ENCODE data around the gene PLXNA4. TPM values are rescaled to one million over a fixed set of nuclear protein-coding genes. Genes with fewer than 3 reads are reported as not detected.

Gene PLXNA4
- total RNA-seq, 1 experiment from 2014 or later: not detected

- TF ChIP-seq FOSL1 (IDR thresholded peaks at IDR 0.05; ENCODE audit: low read depth) (no peak), EZH2phosphoT487 (IDR thresholded peaks at IDR 0.05; ENCODE audit: borderline replicate concordance) (no peak), CTCF (IDR thresholded peaks at IDR 0.05 in 2 of 3, conservative IDR thresholded peaks at IDR 0.05 in 1 of 3; ENCODE audit: borderline replicate concordance in 1 of 3, insufficient read depth in 1 of 3, low read depth in 2 of 3, low read length in 2 of 3) (no peak), RAD21 (IDR thresholded peaks at IDR 0.05; ENCODE audit: low read depth) (no peak), ZFX (IDR thresholded peaks at IDR 0.05) (no peak), ZNF274 (IDR thresholded peaks at IDR 0.05; ENCODE audit: low read depth, low read length) (no peak)
Measured at GRCh38 chr7:132228240-132228639, 348.0 kb downstream of the PLXNA4 start (continued).

- Histone ChIP-seq H3K4me3 (replicated peaks in 1 of 2; ENCODE audit: low read depth in 1 of 2, low read length in 2 of 2) (no peak overlapping the region), H3K79me2 (ENCODE audit: insufficient read depth, low read length) (no peaks in the 10 kb centered on the region), H3K27me3 (ENCODE audit: insufficient read depth, low read length) (peaks cover 43% of the 10 kb centered on the region; the same call in 1 of the 2 replicates), H2AFZ (ENCODE audit: low read depth, low read length, poor library complexity, severe bottlenecking) (no peak overlapping the region), H3K9me2 (ENCODE audit: insufficient read depth) (no peaks in the 10 kb centered on the region), H3K4me2 (ENCODE audit: low read length) (no peak overlapping the region), H3K27ac (ENCODE audit: low read depth, low read length) (no peak overlapping the region), H3K36me3 (ENCODE audit: control insufficient read depth in 1 of 2, insufficient read depth in 2 of 2, low read length in 2 of 2) (no peaks in the 10 kb centered on the region), H3K4me1 (ENCODE audit: control insufficient read depth in 1 of 2, insufficient read depth in 2 of 2, low read length in 2 of 2) (peaks cover 0 to 4% of the 10 kb centered on the region in 2 experiments; a peak in 1 of 4 replicates), H3K9me3 (ENCODE audit: control insufficient read depth in 1 of 2, insufficient read depth in 1 of 2, low read depth in 1 of 2, low read length in 2 of 2) (no peaks in the 10 kb centered on the region), H3K9ac (ENCODE audit: low read length) (no peak overlapping the region), H4K20me1 (ENCODE audit: insufficient read depth) (no peaks in the 10 kb centered on the region)
- RAD21 ChIA-PET (ENCODE audit: low non-redundant PET in 1 of 2, low total read pairs in 2 of 2, uncharacterized antibody in 2 of 2, unreplicated experiment in 2 of 2): no interaction called here
- POLR2A ChIA-PET: no interaction called here
- CTCF ChIA-PET: no interaction called here
- intact Hi-C loops (cut with micrococcal nuclease): no loop called here
- TF ChIP-seq REST (IDR thresholded peaks at IDR 0.05; ENCODE audit: low read depth) (no peak), JUND (IDR thresholded peaks at IDR 0.05) (no peak), YY1 (IDR thresholded peaks at IDR 0.05; ENCODE audit: extremely low read depth, insufficient replicate concordance, low read depth, low read length) (no peak), CEBPB (IDR thresholded peaks at IDR 0.05; ENCODE audit: low read depth) (no peak), ATF3 (IDR thresholded peaks at IDR 0.05) (no peak), POLR2A (IDR thresholded peaks at IDR 0.05; ENCODE audit: borderline replicate concordance, extremely low read depth, insufficient read depth, insufficient read length) (no peak), SIN3A (IDR thresholded peaks at IDR 0.05; ENCODE audit: low read depth) (no peak), POLR2AphosphoS5 (IDR thresholded peaks at IDR 0.05; ENCODE audit: low read depth, low read length) (no peak)
- no TSS peak for BruUV-seq (replicated peaks)
- ATAC-seq (no peak), DNase-seq (ENCODE audit: low read depth, low spot score) (no peak)
Measured at GRCh38 chr7:132226957-132227290, 349.3 kb downstream of the PLXNA4 start.
